GM23338 (cell line): ENCODE data around the gene ATXN7. TPM values are rescaled to one million over a fixed set of nuclear protein-coding genes. Genes with fewer than 3 reads are reported as not detected.

Source experiments
- polyA plus RNA-seq: library from polyadenylated mRNA; unstranded; fragments of >200 nt; fragmentation: Nextera tagmentation; extraction: Ambion mirVana; gene quantifications from 2 replicates; pipeline ENCODE4 v1.2.1, GENCODE V29; 2016
- small RNA-seq: library from RNA; depleted of rRNA; stranded (forward); fragments of <200 nt; gene quantifications from one replicate; pipeline ENCODE3, GENCODE V24; 2014; ENCODE audit warnings: low replicate concordance
- total RNA-seq: library from RNA; depleted of rRNA; stranded (reverse); fragments of >200 nt; shearing (Covaris generic); gene quantifications from 2 replicates; pipeline ENCODE4 v1.2.3, GENCODE V29; 2014; rRNA removed

Gene ATXN7
- total and polyA plus RNA-seq, 2 experiments from 2014 or later: 4.0 to 17.2 TPM

Small RNA genes lying within 50 kb of the gene (small RNA-seq; reads per million reads assigned to genes)
- gene SCAANT1: not detected

Other genes with a start within 250 kb of the ATXN7 start
- not detected in 2 replicates for gene SNTN, start 211.2 kb upstream of the ATXN7 start, total RNA-seq
- gene SNTN, start 211.2 kb upstream of the ATXN7 start, polyA plus RNA-seq: 0.70 TPM in 1 of 2 replicates, not detected in the other
- gene C3orf49, start 44.6 kb upstream of the ATXN7 start, total RNA-seq: not detected in 2 replicates
- gene C3orf49, start 44.6 kb upstream of the ATXN7 start, polyA plus RNA-seq: 0.23 TPM in 1 of 2 replicates, not detected in the other
- 50.5 and 53.9 TPM in 2 replicates for gene THOC7, start 62 bp upstream of the ATXN7 start, total RNA-seq
- gene THOC7, start 62 bp upstream of the ATXN7 start, polyA plus RNA-seq: 154 and 166 TPM in 2 replicates
- not detected in 2 replicates for gene SCAANT1, start 48.5 kb downstream of the ATXN7 start, total RNA-seq
- gene SCAANT1, start 48.5 kb downstream of the ATXN7 start, polyA plus RNA-seq: 1.2 TPM in 1 of 2 replicates, not detected in the other
- gene PSMD6, start 159.6 kb downstream of the ATXN7 start, total RNA-seq: 98.1 and 108 TPM in 2 replicates
- gene PSMD6, start 159.6 kb downstream of the ATXN7 start, polyA plus RNA-seq: 195 and 205 TPM in 2 replicates